HEK293 (cell line): ENCODE results near the gene ORMDL2.

Source experiments
- CTCF ChIA-PET: fragments of 350-600 bp; formaldehyde crosslinking; extraction: SDS; loops from one replicate; lab custom pipeline; 2021; ENCODE audit warnings: antibody characterized with exemption; lab: Yijun Ruan, JAX
- POLR2A ChIA-PET: fragments of 300-600 bp; formaldehyde crosslinking; extraction: SDS; loops from one replicate; lab custom pipeline; 2020; ENCODE audit warnings: antibody characterized with exemption, inconsistent platforms; lab: Yijun Ruan, JAX
- H3K27ac ChIP-seq: fragments of 200-500 bp; sonication (Bioruptor generic); 2 replicates; pipeline ENCODE4 v1.5.1; 2014; ENCODE audit warnings: low read depth, low read length, control low read depth, inconsistent platforms; ENCODE audit errors: extremely low read depth
- H3K36me3 ChIP-seq, 2 experiments: fragments of 200-500 bp in 1 of 2; sonication (Bioruptor generic) in 1 of 2; 1 replicate in 1 of 2; 2 replicates in 1 of 2; pipeline ENCODE4 v1.5.1; 2014 to 2017; ENCODE audit warnings: inconsistent platforms in 2 of 2, low read length in 2 of 2; ENCODE audit not compliant: control insufficient read depth in 2 of 2, insufficient read depth in 1 of 2
- H3K4me1 ChIP-seq: fragments of 200-500 bp; sonication (Bioruptor generic); 2 replicates; pipeline ENCODE4 v1.5.1; 2014; ENCODE audit warnings: mild to moderate bottlenecking, low read length, inconsistent platforms; ENCODE audit not compliant: control insufficient read depth, insufficient read depth
- H3K4me3 ChIP-seq: 2 replicates; pipeline ENCODE4 v1.5.1; 2011; ENCODE audit warnings: low read depth, mild to moderate bottlenecking, control low read depth, low read length, moderate library complexity
- H3K9me3 ChIP-seq: fragments of 200-500 bp; sonication (Bioruptor generic); 2 replicates; pipeline ENCODE4 v1.5.1; 2014; ENCODE audit warnings: low read depth, low read length, inconsistent platforms; ENCODE audit not compliant: control insufficient read depth, insufficient read depth
- MEIS1 ChIP-seq: sonication (generic); formaldehyde crosslinking; IDR thresholded peaks from 2 replicates; pipeline ENCODE4 v1.8.1; 2022; ENCODE audit warnings: missing genetic modification reagents, mild to moderate bottlenecking, borderline replicate concordance
- MZF1 ChIP-seq: fragments of 450-650 bp; formaldehyde crosslinking; IDR thresholded peaks from 2 replicates; pipeline ENCODE4 v1.5.1; 2017; ENCODE audit warnings: missing biosample characterization, missing genetic modification characterization, borderline replicate concordance
- SETDB1 ChIP-seq: IDR thresholded peaks from one replicate; pipeline ENCODE4 v1.6.1; 2017; ENCODE audit warnings: mild to moderate bottlenecking, low read length, moderate library complexity, mixed read lengths; ENCODE audit not compliant: insufficient read length
- ZBTB7A ChIP-seq: fragments of 450-650 bp; formaldehyde crosslinking; IDR thresholded peaks from 2 replicates; pipeline ENCODE4 v1.5.1; 2016; ENCODE audit warnings: low read depth, missing biosample characterization, missing genetic modification characterization
- ZNF132 ChIP-seq: fragments of 450-650 bp; formaldehyde crosslinking; IDR thresholded peaks from 2 replicates; pipeline ENCODE4 v1.5.1; 2017; ENCODE audit warnings: missing biosample characterization, missing genetic modification characterization, borderline replicate concordance
- ZNF155 ChIP-seq: fragments of 450-650 bp; formaldehyde crosslinking; IDR thresholded peaks from 2 replicates; pipeline ENCODE4 v1.5.1; 2016; ENCODE audit warnings: missing biosample characterization, missing genetic modification characterization
- ZNF19 ChIP-seq: fragments of 450-650 bp; formaldehyde crosslinking; IDR thresholded peaks from 2 replicates; pipeline ENCODE4; 2016; ENCODE audit warnings: missing biosample characterization, missing genetic modification characterization, low read depth
- ZNF214 ChIP-seq: fragments of 450-650 bp; formaldehyde crosslinking; IDR thresholded peaks from 2 replicates; pipeline ENCODE4 v1.5.1; 2017; ENCODE audit warnings: missing biosample characterization, mild to moderate bottlenecking, missing genetic modification characterization, borderline replicate concordance
- ZNF302 ChIP-seq: fragments of 450-650 bp; formaldehyde crosslinking; IDR thresholded peaks from 2 replicates; pipeline ENCODE4 v1.5.1; 2016; ENCODE audit warnings: missing biosample characterization, missing genetic modification characterization, low read depth
- ZNF549 ChIP-seq: fragments of 450-650 bp; IDR thresholded peaks from 2 replicates; pipeline ENCODE4 v1.5.1; 2018; ENCODE audit warnings: missing biosample characterization, missing genetic modification characterization, mild to moderate bottlenecking, inconsistent platforms, moderate library complexity
- ZNF629 ChIP-seq: fragments of 450-650 bp; formaldehyde crosslinking; IDR thresholded peaks from 2 replicates; pipeline ENCODE4 v1.5.1; 2017; ENCODE audit warnings: missing biosample characterization, missing genetic modification characterization
- ZNF664 ChIP-seq: fragments of 450-650 bp; formaldehyde crosslinking; IDR thresholded peaks from 2 replicates; pipeline ENCODE4 v1.5.1; 2016; ENCODE audit warnings: missing biosample characterization, missing genetic modification characterization
- ZNF677 ChIP-seq: fragments of 450-650 bp; IDR thresholded peaks from 2 replicates; pipeline ENCODE4 v1.5.0; 2018; ENCODE audit warnings: missing biosample characterization, mild to moderate bottlenecking, missing genetic modification characterization, moderate library complexity
- ZSCAN16 ChIP-seq: fragments of 450-650 bp; formaldehyde crosslinking; IDR thresholded peaks from 2 replicates; pipeline ENCODE4 v1.5.1; 2016; ENCODE audit warnings: missing biosample characterization, missing genetic modification characterization
- ZSCAN23 ChIP-seq: fragments of 450-650 bp; formaldehyde crosslinking; IDR thresholded peaks from 2 replicates; pipeline ENCODE4 v1.5.1; 2016; ENCODE audit warnings: missing biosample characterization, missing genetic modification characterization
- TF ChIP-seq, protein P1 (sequence below): fragments of 450-650 bp; formaldehyde crosslinking; IDR thresholded peaks from 2 replicates; pipeline ENCODE4 v1.5.1; 2016; ENCODE audit warnings: missing biosample characterization, missing genetic modification characterization
- TF ChIP-seq, protein P2 (sequence below): fragments of 450-650 bp; formaldehyde crosslinking; IDR thresholded peaks from 2 replicates; pipeline ENCODE4 v1.5.1; 2016; ENCODE audit warnings: missing biosample characterization, missing genetic modification characterization
- TF ChIP-seq, protein P3 (sequence below): fragments of 450-650 bp; formaldehyde crosslinking; conservative IDR thresholded peaks from 2 replicates; pipeline ENCODE4 v1.5.1; 2016; ENCODE audit warnings: low read depth, missing biosample characterization, missing genetic modification characterization
- TF ChIP-seq, protein P4 (sequence below): fragments of 450-650 bp; formaldehyde crosslinking; IDR thresholded peaks from 2 replicates; pipeline ENCODE4 v1.5.1; 2016; ENCODE audit warnings: missing biosample characterization, missing genetic modification characterization

Gene ORMDL2

DNA sequence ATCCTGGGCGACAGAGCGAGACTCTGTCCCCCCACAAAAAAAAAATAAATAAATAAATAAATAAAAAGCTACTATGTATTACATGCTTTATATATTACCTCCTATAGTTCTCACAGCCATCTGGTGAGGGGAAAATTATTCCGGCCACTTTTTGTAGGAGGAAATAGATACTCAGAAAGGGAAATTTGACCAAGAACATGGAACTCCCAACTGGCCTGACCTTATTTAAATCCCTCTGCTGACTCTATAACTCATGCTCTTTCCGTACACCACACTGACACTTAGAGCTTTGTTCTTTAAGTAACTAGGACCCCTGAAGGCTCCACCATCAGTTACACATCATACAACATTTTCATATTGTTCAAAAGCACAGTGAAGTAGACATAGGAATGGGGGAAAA is 27.1 kb downstream of the ORMDL2 start (continued):
- TF ChIP-seq ZNF664 (tag by site-specific recombination): no peak
- TF ChIP-seq, all 188 proteins: peak for 0

DNA sequence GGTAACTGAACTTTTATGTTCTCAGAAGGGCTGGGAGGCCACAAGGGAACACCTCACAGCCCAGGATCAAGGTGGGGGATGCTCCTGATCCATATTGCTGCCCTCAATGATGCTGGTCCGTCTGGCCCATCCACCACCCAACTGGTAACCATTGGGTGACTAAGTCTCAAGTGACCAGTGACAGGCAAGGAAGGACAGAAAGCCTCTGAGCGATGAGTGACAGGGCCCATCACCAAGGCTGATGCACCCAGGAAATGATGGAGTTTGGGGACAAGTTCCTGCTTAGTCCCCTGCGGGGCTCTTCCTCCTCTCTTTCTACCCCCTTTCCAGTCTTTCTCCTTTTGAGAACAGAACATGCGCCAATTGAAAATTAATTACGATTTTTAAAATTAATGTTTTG is 27.5 kb downstream of the ORMDL2 start:
- H3K27ac ChIP-seq: no peak overlapping the region
- POLR2A ChIA-PET: interaction anchor here (0.6 kb wide), 1 partner anchor 260 kb away, joined by 3 read pairs; no protein-coding TSS in a partner anchor
- H3K9me3 ChIP-seq: no peaks in the 10 kb centered on the region
- no peak overlapping the region for H3K4me3 ChIP-seq
- H3K4me1 ChIP-seq: no peaks in the 10 kb centered on the region; the same call in 1 of the 2 replicates
- TF ChIP-seq ZBTB7A (tag by site-specific recombination): no peak
- TF ChIP-seq ZNF132 (tag by site-specific recombination): no peak
- TF ChIP-seq ZNF302: no peak
- TF ChIP-seq ZNF214 (tag by site-specific recombination): no peak
- TF ChIP-seq, protein P1, sequence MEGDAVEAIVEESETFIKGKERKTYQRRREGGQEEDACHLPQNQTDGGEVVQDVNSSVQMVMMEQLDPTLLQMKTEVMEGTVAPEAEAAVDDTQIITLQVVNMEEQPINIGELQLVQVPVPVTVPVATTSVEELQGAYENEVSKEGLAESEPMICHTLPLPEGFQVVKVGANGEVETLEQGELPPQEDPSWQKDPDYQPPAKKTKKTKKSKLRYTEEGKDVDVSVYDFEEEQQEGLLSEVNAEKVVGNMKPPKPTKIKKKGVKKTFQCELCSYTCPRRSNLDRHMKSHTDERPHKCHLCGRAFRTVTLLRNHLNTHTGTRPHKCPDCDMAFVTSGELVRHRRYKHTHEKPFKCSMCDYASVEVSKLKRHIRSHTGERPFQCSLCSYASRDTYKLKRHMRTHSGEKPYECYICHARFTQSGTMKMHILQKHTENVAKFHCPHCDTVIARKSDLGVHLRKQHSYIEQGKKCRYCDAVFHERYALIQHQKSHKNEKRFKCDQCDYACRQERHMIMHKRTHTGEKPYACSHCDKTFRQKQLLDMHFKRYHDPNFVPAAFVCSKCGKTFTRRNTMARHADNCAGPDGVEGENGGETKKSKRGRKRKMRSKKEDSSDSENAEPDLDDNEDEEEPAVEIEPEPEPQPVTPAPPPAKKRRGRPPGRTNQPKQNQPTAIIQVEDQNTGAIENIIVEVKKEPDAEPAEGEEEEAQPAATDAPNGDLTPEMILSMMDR: no peak
- TF ChIP-seq ZSCAN23 (tag by site-specific recombination): no peak
- no peak for TF ChIP-seq ZNF677 (tag by site-specific recombination)
- TF ChIP-seq ZNF155 (tag by site-specific recombination): no peak
- TF ChIP-seq SETDB1: no peak
- TF ChIP-seq, protein P2, sequence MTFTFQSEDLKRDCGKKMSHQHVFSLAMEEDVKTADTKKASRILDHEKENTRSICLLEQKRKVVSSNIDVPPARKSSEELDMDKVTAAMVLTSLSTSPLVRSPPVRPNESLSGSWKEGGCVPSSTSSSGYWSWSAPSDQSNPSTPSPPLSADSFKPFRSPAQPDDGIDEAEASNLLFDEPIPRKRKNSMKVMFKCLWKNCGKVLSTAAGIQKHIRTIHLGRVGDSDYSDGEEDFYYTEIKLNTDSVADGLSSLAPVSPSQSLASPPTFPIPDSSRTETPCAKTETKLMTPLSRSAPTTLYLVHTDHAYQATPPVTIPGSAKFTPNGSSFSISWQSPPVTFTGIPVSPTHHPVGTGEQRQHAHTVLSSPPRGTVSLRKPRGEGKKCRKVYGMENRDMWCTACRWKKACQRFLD: no peak
- TF ChIP-seq MZF1 (tag by site-specific recombination): no peak
- TF ChIP-seq, all 188 proteins: peak for 0
- CTCF ChIA-PET: interaction anchor here (0.7 kb wide), 2 partner anchors 77 to 91 kb away, joined by 3 to 5 read pairs; no protein-coding TSS in a partner anchor
- no peaks in the 10 kb centered on the region for H3K36me3 ChIP-seq

DNA sequence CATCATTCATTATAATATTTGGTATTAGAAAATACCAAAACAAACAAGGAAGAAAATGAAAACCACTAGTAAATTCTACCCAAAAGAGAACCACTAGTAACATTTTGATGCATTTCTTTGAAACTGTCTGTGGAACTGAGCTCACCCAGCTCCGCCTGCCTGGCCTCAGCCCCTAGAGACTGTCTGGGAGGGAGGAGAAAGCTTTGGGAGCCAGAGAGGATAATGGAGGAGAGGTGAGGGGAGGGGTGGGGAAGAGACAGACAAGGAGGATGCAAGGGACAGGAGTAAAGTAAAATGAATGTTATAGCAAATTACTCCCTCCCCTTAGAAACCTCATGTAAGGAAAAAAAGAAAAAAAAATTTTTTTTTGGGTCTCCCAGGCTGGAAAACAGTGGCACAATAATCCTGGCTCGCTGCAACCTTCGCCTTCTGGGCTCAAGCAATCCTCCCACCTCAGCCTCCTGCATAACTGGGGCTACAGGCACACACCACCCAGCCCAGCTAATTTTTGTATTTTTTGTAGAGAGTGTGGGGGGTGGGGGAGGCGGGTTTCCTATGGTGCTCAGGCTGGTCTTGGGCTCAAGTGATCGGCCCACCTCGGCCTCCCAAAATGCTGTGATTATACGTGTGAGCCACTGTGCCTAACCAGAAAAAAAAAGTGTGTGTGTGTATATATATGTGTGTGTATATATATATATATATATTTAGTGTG is 28.1 kb downstream of the ORMDL2 start:
- Histone ChIP-seq H3K9me3 (no peaks in the 10 kb centered on the region), H3K36me3 (no peaks in the 10 kb centered on the region), H3K27ac (no peak overlapping the region), H3K4me3 (no peak overlapping the region), H3K4me1 (no peaks in the 10 kb centered on the region; the same call in 1 of the 2 replicates)
- ChIA-PET CTCF (interaction anchor here (0.7 kb wide), 2 partner anchors 76 to 91 kb away, joined by 3 to 5 read pairs; no protein-coding TSS in a partner anchor), POLR2A (interaction anchor here (0.6 to 2.7 kb wide), 3 partner anchors 16 to 259 kb away, joined by 3 to 21 read pairs (median 14); partner anchors contain the start of genes DNAJC14, ORMDL2 and SARNP)
- TF ChIP-seq, protein P3, sequence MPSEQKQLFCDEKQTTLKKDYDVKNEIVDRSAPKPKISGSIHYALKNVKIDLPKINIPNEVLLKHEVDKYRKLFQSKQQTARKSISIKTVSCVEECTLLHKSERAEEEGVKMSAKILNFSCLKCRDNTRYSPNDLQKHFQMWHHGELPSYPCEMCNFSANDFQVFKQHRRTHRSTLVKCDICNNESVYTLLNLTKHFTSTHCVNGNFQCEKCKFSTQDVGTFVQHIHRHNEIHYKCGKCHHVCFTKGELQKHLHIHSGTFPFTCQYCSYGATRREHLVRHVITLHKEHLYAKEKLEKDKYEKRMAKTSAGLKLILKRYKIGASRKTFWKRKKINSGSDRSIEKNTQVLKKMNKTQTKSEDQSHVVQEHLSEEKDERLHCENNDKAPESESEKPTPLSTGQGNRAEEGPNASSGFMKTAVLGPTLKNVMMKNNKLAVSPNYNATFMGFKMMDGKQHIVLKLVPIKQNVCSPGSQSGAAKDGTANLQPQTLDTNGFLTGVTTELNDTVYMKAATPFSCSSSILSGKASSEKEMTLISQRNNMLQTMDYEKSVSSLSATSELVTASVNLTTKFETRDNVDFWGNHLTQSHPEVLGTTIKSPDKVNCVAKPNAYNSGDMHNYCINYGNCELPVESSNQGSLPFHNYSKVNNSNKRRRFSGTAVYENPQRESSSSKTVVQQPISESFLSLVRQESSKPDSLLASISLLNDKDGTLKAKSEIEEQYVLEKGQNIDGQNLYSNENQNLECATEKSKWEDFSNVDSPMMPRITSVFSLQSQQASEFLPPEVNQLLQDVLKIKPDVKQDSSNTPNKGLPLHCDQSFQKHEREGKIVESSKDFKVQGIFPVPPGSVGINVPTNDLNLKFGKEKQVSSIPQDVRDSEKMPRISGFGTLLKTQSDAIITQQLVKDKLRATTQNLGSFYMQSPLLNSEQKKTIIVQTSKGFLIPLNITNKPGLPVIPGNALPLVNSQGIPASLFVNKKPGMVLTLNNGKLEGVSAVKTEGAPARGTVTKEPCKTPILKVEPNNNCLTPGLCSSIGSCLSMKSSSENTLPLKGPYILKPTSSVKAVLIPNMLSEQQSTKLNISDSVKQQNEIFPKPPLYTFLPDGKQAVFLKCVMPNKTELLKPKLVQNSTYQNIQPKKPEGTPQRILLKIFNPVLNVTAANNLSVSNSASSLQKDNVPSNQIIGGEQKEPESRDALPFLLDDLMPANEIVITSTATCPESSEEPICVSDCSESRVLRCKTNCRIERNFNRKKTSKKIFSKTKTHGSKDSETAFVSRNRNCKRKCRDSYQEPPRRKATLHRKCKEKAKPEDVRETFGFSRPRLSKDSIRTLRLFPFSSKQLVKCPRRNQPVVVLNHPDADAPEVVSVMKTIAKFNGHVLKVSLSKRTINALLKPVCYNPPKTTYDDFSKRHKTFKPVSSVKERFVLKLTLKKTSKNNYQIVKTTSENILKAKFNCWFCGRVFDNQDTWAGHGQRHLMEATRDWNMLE: no peak
- TF ChIP-seq ZNF19 (no peak), ZSCAN16 (tag by site-specific recombination) (no peak), MEIS1 (CRISPR knock-in tag) (no peak), ZNF549 (tag by site-specific recombination) (no peak), ZNF629 (tag by site-specific recombination) (no peak)
- TF ChIP-seq, protein P4, sequence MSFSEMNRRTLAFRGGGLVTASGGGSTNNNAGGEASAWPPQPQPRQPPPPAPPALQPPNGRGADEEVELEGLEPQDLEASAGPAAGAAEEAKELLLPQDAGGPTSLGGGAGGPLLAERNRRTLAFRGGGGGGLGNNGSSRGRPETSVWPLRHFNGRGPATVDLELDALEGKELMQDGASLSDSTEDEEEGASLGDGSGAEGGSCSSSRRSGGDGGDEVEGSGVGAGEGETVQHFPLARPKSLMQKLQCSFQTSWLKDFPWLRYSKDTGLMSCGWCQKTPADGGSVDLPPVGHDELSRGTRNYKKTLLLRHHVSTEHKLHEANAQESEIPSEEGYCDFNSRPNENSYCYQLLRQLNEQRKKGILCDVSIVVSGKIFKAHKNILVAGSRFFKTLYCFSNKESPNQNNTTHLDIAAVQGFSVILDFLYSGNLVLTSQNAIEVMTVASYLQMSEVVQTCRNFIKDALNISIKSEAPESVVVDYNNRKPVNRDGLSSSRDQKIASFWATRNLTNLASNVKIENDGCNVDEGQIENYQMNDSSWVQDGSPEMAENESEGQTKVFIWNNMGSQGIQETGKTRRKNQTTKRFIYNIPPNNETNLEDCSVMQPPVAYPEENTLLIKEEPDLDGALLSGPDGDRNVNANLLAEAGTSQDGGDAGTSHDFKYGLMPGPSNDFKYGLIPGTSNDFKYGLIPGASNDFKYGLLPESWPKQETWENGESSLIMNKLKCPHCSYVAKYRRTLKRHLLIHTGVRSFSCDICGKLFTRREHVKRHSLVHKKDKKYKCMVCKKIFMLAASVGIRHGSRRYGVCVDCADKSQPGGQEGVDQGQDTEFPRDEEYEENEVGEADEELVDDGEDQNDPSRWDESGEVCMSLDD: no peak
